IPS-20b (cell line): ENCODE data around the gene TFEC.
"Not testable (repeated sequence)": the region's sequence is repeated elsewhere in the genome, so short reads cannot be mapped to it uniquely, and the experiment has no call there.

Source experiments
- H3K27ac ChIP-seq: one replicate; pipeline ENCODE4 v1.5.1; 2013; ENCODE audit warnings: low read length
- H3K27me3 ChIP-seq: 2 replicates; pipeline ENCODE4 v1.6.1; 2013; ENCODE audit warnings: mild to moderate bottlenecking, low read length, inconsistent platforms; ENCODE audit not compliant: insufficient read depth
- H3K36me3 ChIP-seq: 2 replicates; pipeline ENCODE4 v1.6.1; 2013; ENCODE audit warnings: low read depth, mild to moderate bottlenecking, inconsistent platforms, low read length, moderate library complexity; ENCODE audit not compliant: insufficient read depth
- H3K4me1 ChIP-seq: 2 replicates; pipeline ENCODE4 v1.6.1; 2013; ENCODE audit warnings: mild to moderate bottlenecking, control low read depth, inconsistent platforms, low read length, moderate library complexity; ENCODE audit not compliant: insufficient read depth
- H3K4me3 ChIP-seq: 2 replicates; pipeline ENCODE4 v1.5.1; 2013; ENCODE audit warnings: mild to moderate bottlenecking, low read length, inconsistent platforms
- H3K9ac ChIP-seq: 2 replicates; pipeline ENCODE4 v1.6.1; 2013; ENCODE audit warnings: low read depth, mild to moderate bottlenecking, inconsistent platforms, low read length, moderate library complexity
- H3K9me3 ChIP-seq: 2 replicates; pipeline ENCODE4 v1.6.1; 2013; ENCODE audit warnings: mild to moderate bottlenecking, low read depth, low read length, inconsistent platforms; ENCODE audit not compliant: insufficient read depth

The TFEC gene

GRCh38 chr7:116028787-116029186, 1.8 kb downstream of the TFEC start:
- no peak overlapping the region for H3K9ac ChIP-seq
- H3K36me3 ChIP-seq = no peaks in the 10 kb centered on the region

DNA sequence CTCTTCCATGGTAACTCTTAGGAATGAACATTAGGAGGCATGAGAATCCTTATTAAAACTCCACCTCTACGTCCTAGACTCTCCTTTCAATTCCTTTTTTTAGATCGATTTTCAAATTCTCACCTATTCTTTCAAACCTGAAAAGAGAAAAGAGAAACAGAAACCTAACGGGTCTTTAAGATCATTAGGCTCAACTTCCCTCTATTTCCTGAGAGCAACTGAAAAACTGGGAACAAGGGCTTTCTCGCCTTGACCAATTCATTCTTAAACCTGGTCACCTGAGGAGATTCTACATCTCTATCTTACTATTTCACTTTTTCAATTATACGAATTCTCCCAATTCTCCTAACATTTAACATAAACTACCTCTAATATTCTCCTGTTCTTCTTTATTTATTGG, 2.8 kb downstream of the TFEC start:
- Histone ChIP-seq H3K9me3 (no peaks in the 10 kb centered on the region), H3K36me3 (no peaks in the 10 kb centered on the region), H3K9ac (no peak overlapping the region), H3K4me3 (no peak overlapping the region), H3K27ac (no peak overlapping the region), H3K27me3 (no peaks in the 10 kb centered on the region), H3K4me1 (no peaks in the 10 kb centered on the region)

More at GRCh38 chr7:116028787-116029186, 1.8 kb downstream of the TFEC start:
- Histone ChIP-seq H3K4me3 (no peak overlapping the region), H3K9me3 (no peaks in the 10 kb centered on the region), H3K4me1 (no peaks in the 10 kb centered on the region), H3K27me3 (no peaks in the 10 kb centered on the region), H3K27ac (no peak overlapping the region)

DNA sequence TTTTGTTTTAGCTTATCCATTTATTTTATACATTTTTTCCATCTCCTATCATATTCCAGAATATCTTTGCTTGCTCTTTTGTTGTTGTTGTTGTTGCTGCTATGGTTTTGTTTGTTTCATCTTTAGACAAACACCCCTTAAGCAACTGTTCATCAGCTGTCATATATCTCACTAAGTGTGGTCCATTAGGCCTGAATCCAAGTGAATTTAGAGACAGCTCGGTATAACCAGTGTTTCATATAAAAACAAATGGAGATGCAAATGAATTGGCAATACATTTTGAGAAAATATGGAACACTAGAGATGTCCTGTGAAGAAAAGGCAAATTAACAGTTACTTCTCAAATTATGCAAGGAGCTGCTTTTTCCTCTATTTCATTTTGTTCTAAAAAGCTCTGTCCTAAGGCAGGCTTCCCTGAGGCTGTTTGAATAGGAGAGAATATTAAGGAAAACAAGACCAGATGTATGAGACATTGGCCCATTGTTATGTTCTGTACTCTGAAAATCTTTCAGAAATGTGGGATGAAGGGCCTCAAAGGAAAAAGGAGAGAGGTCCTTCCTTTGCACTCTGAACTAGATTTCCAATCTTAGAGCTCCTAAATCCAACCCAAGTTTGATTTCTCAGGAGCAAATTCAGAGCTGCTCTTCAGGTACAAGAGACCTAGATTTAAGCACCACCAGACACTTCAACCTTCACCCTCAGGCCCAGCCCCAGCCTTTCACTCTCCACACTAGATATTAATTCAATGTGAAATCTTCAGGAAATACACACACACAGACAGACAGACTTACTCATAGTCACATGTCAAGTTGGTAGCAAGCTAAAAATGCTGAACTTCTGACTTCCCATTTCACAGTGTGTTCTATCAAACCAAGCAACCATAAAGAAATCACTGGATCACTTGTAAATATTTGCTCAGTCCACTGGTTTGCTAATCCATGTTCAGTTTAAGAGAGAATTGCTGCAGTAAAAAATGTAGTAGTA, 5.4 kb downstream of the TFEC start:
- H3K4me3 ChIP-seq = no peak overlapping the region
- no peaks in the 10 kb centered on the region for H3K27me3 ChIP-seq
- H3K4me1 ChIP-seq = no peaks in the 10 kb centered on the region
- H3K27ac ChIP-seq = no peak overlapping the region
- H3K9me3 ChIP-seq = no peaks in the 10 kb centered on the region
- no peaks in the 10 kb centered on the region for H3K36me3 ChIP-seq
- H3K9ac ChIP-seq = no peak overlapping the region

DNA sequence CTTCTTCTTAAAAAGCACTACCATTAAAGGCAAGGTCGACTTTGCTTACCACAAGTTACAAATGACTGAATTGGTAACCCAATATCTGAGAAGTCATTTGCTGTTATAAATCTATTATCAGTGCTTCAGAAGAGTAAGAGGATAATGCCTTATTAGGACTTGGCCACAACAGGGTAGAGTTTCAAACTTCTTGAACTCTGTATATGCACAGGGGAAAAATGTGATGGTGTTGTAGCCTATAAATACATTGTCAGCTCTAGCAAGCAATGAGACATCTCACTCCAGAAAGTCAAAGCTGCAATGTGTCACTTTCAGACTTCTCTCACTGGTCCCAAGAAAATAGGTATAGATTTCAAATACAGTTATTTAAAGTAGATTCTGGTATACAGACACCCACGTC, 9.3 kb downstream of the TFEC start:
- H3K27ac ChIP-seq = no peak overlapping the region
- H3K4me3 ChIP-seq = no peak overlapping the region
- H3K36me3 ChIP-seq = no peaks in the 10 kb centered on the region
- H3K9me3 ChIP-seq = no peaks in the 10 kb centered on the region
- no peak overlapping the region for H3K9ac ChIP-seq
- H3K4me1 ChIP-seq = peaks cover 1% of the 10 kb centered on the region; the same call in 1 of the 2 replicates
- no peaks in the 10 kb centered on the region for H3K27me3 ChIP-seq

GRCh38 chr7:116018731-116019130, 11.8 kb downstream of the TFEC start:
- Histone ChIP-seq H3K27me3 (no peaks in the 10 kb centered on the region), H3K4me3 (no peak overlapping the region), H3K36me3 (no peaks in the 10 kb centered on the region), H3K9ac (no peak overlapping the region), H3K4me1 (peaks cover 4% of the 10 kb centered on the region; the same call in 1 of the 2 replicates), H3K9me3 (no peaks in the 10 kb centered on the region), H3K27ac (no peak overlapping the region)

GRCh38 chr7:116013675-116014074, 16.9 kb downstream of the TFEC start:
- no peak overlapping the region for H3K4me3 ChIP-seq
- H3K27ac ChIP-seq = no peak overlapping the region
- H3K9me3 ChIP-seq = no peaks in the 10 kb centered on the region; the same call in 1 of the 2 replicates
- H3K36me3 ChIP-seq = no peaks in the 10 kb centered on the region
- no peaks in the 10 kb centered on the region for H3K27me3 ChIP-seq
- H3K4me1 ChIP-seq = peaks cover 4% of the 10 kb centered on the region; the same call in 1 of the 2 replicates
- H3K9ac ChIP-seq = no peak overlapping the region

DNA sequence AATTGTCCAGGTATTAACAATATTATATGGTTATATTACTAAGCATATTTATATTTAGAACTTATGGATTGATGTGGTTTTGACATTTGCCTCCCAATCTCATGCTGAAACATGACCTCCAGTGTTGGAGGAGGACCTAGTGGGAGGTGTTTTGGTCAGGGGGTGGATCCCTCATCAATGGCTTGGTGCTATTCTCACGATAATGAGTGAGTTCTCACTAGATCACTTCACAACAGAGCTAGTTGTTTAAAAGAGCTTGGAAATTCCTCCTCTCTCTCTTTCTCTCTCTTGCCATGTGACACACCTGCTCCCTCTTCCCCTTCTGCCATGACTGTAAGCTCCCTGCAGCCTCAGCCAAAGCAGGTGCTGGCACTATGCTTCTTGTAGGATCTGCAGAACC, 19.0 kb downstream of the TFEC start:
- Histone ChIP-seq H3K9me3 (no peaks in the 10 kb centered on the region; the same call in 1 of the 2 replicates), H3K4me1 (peaks cover 4% of the 10 kb centered on the region; the same call in 1 of the 2 replicates), H3K27me3 (no peaks in the 10 kb centered on the region), H3K36me3 (no peaks in the 10 kb centered on the region), H3K4me3 (no peak overlapping the region), H3K9ac (no peak overlapping the region), H3K27ac (no peak overlapping the region)

- not testable (repeated sequence) for H3K9me3 ChIP-seq, H3K36me3 ChIP-seq, H3K27me3 ChIP-seq, H3K4me3 ChIP-seq, H3K9ac ChIP-seq, H3K27ac ChIP-seq, H3K4me1 ChIP-seq
These were observed 25.8 kb downstream of the TFEC start for GRCh38 chr7:116004762-116005161.

- H3K9ac ChIP-seq = no peak overlapping the region
- no peak overlapping the region for H3K27ac ChIP-seq
- H3K36me3 ChIP-seq = no peaks in the 10 kb centered on the region
- H3K4me1 ChIP-seq = no peaks in the 10 kb centered on the region
- no peaks in the 10 kb centered on the region for H3K27me3 ChIP-seq
- no peak overlapping the region for H3K4me3 ChIP-seq
- H3K9me3 ChIP-seq = no peaks in the 10 kb centered on the region
These were observed 33.3 kb downstream of the TFEC start for GRCh38 chr7:115997221-115997620.

DNA sequence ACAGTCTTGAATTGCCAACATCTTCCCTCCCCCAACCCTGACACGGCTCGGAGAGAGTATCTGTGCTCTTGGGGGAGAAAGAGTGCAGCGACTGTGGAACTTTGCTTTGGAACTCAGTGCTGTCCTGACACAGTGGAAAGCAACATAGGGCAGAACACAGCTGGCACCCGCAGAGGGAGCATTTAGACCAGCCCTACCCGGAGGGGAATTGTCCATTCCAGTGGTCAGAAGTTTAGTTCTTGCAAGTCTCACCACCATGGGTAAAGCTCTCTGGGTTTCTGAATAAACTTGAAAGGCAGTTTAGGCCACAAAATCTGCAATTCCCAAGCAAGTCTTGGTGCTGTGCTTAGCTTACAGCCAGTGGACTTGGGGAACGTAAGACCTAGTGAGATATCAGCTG, 34.9 kb downstream of the TFEC start:
- Histone ChIP-seq H3K9me3 (no peaks in the 10 kb centered on the region), H3K4me1 (no peaks in the 10 kb centered on the region), H3K36me3 (no peaks in the 10 kb centered on the region), H3K9ac (no peak overlapping the region), H3K27me3 (no peaks in the 10 kb centered on the region), H3K4me3 (no peak overlapping the region), H3K27ac (no peak overlapping the region)

GRCh38 chr7:115988401-115988800, 42.2 kb downstream of the TFEC start:
- Histone ChIP-seq H3K27ac (no peak overlapping the region), H3K4me3 (no peak overlapping the region), H3K9ac (no peak overlapping the region), H3K36me3 (no peaks in the 10 kb centered on the region), H3K4me1 (no peaks in the 10 kb centered on the region), H3K9me3 (no peaks in the 10 kb centered on the region), H3K27me3 (no peaks in the 10 kb centered on the region)

GRCh38 chr7:115987486-115987885, 43.1 kb downstream of the TFEC start:
- Histone ChIP-seq H3K27me3 (no peaks in the 10 kb centered on the region), H3K27ac (no peak overlapping the region), H3K9me3 (no peaks in the 10 kb centered on the region), H3K4me3 (no peak overlapping the region), H3K9ac (no peak overlapping the region), H3K36me3 (no peaks in the 10 kb centered on the region), H3K4me1 (no peaks in the 10 kb centered on the region)
